ENCODE results near the gene MEG3.
A peak's percentile ranks its signal among the peaks of the same experiment; 100 is the strongest.

Gene MEG3

DNA sequence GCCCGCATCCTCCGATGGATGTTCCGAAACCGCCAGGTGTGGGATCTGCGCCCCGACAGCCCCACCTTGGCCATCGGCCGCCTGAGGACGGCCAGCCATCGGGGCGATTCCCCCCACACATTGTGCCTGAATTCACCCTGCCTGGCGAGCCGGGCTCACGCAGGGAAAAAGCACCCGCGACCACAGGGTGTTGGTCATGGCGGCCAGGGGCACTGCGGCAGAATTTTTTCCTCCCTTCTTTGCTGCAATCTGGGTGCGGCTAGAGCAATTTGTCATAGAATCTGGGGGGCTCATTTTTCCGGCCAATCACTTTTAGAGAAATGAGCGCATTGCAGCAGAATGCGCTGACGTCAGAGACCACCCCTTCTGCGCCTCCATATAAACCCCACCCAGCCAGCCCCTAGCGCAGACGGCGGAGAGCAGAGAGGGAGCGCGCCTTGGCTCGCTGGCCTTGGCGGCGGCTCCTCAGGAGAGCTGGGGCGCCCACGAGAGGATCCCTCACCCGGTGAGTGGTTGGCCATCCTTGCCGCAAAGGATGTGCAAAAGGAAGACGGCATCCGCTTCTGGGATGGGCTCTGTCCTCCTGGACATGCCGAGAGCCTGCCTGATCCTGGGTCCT lies at the start of gene MEG3:
Gene MEG3, plus strand, starts transcription at position 406 of the 619 bp plus-strand sequence.
- no peak for DNase-seq

DNA sequence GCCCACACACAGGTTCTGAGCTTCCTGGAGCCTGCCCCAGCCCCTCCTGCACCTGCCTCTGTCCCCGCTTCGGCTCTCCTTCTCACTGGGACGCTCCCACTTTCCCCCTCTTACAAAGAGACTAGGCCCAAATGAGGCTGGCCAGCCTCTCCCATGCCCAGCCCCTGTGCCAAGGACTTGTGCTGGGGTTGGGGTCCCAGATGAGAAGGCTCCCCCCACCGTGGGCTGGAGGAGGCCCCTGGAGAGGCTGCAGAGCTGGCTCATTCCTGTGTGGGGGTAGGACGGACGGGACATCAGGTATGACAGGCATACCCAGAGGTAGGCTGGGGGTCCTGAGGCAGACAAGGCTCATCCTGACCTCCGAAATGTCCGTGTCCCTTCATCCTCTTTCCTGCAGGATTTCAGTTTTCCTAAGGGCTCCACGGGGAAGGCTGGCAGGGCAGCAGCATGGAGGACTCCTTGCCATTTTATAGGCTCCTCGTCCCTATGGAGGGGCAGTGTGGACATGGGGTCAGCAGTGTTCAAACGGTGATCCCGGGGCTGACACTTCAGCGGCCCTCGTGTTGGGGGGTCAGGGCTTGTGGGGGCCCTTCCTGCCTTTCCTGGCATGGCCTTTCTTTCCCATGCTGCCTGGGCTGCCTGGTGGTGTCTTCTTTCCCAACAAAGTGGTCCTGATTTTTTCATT lies 49.1 kb upstream of the MEG3 start:
- DNase-seq, result peak; percentile 24

DNA sequence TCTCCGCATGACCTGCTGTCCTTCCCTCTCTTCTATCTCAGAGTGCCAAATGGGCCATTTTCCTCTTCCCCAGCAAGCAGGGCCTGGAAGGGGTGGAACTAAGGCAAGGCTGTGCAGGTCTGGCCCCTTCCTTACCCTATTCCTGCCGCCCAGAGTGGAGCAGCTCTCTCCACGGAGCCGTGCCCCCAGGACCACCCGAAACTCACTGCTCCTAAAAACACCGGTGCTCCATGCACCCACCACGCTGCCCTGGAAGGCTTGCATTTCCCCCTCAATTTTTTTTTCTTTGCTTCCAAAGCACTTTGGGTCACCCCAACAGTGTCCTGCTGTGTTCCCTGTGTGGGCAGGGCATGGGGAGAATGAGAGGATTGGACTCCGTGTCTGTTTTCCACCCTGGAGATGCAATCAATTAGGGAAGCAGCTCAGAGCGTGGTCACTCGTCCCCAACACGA lies 48.5 kb upstream of the MEG3 start:
- peak; percentile 22 for DNase-seq

DNA sequence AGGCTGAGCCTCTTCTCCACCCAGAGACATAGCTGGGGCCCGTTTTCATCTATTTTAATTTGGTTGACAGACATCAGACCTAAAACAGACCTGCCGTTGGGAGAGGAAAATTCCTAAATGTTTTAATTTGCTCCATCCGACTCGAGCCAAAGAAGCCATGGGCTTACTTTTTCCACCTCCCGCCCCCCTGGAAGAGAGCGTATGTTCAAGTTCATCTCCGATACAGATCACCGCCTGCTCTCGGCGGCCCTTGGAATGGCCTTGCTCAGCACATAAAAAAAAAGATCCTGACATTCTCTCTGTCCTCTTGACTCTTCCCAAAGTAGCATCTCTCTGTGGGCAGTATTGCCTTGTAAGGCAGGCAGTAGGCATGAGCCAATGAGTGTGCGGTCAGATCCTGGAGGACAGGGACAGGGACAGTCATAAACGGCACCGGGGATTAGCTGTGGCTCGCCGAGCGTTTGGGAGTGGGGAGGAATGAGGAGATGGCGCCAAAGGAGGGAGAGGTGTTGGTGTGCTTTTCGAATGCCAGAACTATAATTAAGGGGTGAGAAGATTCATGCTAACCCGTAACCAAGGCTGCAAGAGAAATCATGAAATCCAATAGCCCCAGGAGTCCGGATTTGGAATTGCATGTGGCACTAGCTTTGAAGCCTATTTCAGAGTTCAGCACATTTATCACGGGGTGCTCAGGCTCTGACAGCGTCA lies 47.9 kb upstream of the MEG3 start:
- DNase-seq, result peak; percentile 48

DNA sequence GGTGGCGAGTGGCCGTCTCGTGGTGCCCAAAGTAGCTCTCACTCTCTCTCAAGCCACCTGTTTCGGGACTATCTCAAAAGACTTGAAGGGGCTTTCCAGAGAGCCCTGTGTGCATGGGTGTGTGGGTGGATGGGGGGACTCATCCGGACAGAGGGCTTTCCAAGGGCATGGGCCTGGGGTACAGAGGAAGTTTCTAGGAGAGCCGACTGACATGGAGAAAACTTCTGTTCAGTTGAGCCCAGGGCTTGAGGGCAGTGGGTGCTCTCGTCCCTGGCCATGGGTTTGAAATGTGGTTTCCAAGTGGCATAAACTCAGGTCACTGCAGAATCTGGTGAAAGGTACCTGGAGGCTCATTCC lies 47.4 kb upstream of the MEG3 start:
- DNase-seq, result peak; percentile 33

DNA sequence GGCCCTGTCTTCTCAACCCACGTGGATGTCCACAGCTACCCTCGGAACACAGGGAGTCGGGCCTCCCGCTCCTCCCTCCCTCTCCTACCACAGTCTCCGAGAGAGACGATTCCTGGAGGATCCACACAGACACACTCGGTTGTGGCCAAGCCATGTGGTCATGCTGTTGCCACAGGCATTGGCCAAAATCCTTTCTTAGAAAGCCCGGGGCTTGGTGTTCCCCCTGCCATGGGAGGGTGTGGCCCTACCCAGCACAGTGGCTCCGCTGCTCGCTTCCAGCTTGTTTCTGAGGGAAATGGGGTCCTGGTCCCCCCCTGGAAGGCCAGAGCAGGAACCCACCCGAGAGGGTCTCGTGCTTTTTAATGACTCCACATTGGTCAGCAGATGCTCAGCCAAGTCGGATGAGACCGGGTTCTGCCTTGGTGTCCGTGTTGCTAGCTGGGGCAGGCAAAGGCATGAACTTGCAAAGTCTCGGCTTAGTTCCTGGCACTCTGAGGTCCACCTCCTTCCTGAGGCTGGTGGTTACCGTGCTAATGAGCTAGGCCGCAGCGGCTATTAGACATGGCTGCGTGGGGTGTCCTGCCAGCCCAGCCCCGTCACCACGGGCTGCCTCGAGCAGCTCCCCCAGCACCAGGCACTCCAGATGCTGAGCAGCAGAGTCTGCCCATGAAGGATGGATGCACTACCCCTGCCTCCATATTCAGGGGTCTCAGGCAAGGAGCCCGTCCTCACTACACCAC lies 46.8 kb upstream of the MEG3 start:
- peak; percentile 51 for DNase-seq

DNA sequence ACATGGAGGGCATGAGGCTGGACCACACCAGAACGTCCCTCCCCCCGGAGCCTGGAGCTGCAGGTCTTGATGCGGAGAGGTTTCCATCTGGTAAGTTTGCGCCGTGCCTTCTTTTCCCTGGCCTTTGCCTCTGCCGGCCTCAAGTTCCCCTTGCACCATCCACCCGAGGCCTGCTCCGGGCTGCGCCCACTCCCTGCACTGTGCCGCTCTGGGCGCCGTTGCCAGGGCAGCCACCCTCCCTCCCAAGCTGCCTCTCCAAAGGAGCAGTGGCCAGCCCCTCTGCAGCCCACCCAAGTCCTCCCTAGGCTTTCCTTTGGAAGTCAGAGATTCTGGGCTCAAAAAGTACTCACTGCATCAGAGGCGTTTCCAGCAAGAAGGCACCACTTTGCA lies 46.2 kb upstream of the MEG3 start:
- DNase-seq, result no peak

DNA sequence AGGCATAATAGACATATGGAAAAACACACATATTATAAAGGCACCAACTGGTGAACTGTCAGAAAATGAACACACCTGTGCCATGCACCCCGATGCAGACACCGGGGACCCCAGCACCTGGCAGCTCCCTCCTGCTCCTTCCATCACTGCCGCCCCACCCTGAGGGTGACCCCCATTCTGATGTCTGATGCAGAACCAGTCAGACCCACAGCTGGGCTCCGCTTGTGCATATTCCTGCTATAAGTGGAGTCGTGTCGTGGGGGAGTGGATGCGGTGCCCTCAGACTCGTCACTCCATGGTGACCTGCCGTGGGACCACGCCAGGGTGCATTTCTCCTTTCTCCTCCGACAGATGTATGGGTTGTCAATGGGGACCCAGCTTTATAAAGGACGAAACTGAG lies 45.7 kb upstream of the MEG3 start:
- peak; percentile 43 for DNase-seq

DNA sequence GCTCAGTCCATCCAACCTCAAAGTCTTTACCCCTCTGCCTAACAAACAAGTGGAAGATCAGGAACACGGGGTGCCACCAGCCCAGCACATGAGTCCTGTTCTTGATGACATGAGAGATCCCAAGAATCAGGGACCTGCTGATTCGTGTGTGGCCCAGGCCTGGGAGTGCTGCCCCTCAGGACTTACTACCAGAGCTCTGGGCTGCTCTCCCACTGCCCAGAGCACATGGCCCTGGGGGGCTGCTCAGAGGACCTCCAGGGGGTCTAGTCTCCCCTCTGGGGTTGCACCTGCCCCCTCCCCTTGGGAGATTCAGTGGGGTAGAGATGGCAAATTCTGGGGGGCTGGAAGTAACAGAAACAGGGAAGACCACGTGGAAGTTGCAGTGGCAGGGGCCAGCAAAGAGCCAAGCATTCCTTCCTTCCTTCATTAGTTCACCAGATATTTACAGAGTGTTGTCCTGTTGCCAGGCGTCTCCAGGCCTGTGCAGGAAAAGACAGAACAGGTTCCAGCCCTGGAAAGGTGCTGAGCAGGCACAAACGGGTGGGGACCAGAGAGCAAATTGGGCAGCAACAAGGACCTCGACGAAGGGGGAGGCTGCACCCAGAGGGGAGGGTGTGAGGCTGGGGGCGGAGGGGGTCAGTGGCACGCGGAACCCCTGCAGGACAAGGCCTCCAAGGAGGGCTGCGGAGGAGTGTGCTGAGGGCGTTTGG lies 45.1 kb upstream of the MEG3 start:
- DNase-seq, result peak; percentile 48

DNA sequence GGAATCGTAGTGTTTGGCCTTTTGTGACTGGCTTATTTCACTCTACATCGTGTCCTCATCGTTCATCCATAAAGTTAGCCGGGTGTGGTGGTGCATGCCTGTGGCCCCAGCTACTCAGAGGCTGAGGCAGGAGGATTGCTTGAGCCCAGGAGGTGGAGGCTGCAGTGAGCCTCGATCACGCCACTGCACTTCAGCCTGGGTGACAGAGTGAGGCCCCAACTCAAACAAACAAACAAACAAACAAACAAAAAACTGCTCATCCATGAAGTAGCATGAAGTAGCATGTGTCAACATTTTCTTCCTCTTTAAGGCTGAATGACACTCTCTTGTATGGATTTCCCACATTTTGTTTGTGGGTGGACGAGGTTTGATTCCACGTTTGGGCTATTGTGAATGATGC lies 44.0 kb upstream of the MEG3 start:
- no peak for DNase-seq

DNA sequence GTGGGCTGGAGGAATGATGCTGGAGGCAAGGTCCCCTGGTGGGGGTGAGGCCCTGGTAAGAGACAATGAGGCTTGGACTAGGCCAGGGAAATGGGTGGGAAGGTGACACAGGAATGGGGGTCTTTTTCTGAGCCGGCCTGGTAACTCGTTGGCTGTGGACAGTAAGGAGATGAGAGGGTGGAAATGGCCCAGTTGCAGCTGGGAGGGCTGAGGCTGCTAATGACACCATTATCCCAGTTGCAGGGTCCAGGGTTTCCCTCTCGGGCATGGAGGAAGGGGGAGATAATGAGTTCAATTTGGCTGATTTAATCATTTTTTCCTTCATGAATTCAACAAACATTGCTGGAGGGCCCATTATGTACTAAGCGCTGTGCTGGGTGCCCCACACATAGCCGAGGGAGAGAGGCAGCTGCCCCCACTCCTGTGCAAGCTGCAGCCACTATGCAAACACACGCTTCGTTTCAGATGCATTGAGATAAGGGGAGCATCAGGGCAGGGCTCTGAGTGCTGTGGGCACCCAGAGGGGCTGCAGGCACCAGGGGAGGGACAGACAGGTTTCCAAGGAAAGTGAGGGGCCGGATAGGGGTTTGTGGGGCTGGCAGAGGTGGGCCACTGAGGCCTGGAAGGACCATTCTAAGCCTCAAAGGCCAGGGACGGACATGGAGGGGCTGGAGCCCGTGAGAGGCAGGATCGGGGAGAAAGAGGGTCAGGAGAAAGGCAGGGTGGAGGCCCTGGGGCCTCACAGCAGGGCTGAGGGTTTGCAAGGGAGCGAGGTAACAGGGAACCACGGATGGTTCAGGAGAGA lies 43.2 kb upstream of the MEG3 start:
- peak; percentile 43 for DNase-seq

DNA sequence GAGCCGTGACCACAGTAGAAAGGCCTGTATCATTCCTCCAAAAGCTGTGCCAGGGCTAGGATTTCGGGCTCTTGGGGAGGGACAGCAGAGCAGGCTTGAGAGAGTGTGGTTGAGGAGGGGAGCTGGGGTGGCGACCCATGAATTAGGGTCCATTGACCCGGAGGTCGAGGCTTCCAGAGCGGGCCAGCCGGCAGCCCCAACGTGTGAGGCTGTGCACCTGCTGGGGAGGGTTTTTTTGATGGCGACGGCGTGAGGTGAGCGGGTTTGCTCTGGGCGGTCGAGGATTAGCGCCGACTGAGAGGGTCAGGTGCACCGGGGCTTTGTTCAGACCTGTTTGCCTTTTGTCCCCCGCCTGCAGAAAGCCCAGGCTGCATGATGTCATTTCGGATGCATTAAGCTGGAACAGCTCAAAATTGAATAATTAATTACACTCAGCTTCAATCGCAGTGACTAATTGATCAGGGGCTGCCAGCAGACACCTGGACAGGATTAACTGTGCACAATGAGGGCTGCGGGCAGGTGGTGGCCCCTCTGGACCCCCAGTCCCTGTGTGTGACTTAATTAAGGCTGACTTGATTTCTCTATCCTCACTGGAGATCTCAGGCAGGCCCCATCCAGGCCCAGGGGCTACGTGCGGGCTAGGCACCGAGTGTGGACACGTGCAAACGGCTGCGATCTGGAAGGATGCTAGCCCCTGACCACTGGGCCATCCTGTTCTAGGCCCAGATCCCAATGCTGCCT lies 42.1 kb upstream of the MEG3 start:
- DNase-seq, result peak; percentile 45

DNA sequence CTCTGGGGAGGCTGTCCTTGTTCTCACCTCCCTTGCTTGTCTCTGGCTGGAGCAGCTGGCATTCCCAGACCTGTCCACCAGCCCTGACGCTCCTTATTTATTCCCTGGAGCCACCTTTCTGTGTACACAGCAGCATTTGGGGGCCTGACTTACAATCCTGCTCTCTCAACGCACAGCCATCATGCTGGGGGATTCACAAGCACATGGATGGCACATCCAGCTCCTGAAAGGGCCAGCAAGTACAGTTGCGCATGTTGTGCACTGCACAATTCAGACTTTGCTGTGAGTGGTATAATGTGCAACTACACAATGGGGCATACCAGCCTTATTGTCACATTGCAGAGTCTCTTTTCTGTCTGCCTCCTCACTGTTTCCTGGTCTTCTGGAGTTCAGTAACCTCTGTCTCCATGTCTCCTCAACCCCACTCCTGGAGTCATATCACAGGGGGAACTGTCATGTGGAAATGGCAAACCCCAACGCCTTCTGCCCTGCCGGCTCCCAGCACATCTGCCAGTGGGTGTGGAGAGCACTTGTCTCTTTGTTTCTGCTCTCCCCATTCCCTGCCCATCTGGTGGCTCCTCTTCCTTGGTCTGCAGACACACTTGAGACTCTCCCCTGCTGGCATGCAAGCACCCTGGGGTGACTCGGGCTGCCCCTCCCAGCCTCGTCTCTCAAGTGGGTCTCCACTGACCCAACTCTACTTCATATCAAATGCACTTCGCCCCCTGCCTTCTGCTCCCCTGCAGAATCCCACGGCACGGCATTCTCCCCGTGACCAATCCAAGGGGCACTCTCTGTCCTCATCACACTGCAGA lies 41.2 kb upstream of the MEG3 start:
- DNase-seq, result peak; percentile 32

DNA sequence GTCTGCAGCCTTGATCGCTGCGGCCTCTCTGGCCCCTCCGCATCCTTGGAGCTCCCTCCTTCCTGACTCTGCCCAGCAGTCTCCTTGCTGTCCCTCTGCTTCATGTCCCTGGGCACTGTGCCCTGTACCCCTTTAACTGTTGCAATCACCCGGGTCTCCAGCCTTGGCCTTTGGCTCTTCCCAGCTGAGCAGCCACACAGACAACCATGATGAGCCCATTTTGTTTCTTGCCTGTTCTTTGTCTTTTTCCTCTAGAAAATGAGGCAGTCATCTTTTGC lies 40.6 kb upstream of the MEG3 start:
- DNase-seq, result no peak

DNA sequence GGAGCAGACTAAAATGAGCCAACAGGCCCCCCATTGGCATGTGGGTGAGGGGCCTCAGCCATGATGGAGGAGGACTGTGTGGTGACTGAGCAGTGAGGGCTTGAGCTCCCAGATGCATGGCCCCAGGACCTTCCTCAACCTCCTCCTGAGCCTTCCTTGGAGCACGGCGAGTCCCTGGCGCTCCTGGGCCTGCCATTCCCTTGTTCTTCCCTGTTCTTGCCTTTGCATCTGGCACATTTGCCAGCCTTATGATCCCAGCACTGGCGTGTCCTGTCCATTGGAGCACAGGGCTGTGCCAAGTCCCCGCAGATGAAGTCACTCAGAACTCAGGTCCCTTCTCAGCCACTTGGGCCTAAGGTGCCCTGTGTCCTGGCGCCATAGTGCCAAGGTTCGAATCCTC lies 40.3 kb upstream of the MEG3 start:
- no peak for DNase-seq

DNA sequence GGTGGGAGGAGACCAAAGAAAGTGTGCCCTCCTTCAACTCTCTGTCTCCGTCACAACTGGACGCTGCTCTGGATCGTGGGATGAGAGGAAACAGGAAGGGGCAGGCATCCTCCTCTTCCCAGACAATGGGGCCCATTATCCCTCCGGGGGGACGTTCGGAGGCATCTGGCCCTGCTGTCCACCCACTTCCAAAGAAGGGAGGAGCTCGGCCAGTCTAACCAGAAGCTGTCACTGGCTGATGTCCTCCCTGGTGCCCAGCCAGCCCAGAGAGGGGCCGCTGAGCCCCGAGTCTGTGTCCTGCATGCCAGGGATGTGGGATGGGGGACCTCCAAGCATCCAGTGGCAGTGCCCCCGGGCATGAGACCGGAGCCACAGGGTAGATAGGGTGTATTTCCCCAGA lies 39.8 kb upstream of the MEG3 start:
- DNase-seq, result no peak

DNA sequence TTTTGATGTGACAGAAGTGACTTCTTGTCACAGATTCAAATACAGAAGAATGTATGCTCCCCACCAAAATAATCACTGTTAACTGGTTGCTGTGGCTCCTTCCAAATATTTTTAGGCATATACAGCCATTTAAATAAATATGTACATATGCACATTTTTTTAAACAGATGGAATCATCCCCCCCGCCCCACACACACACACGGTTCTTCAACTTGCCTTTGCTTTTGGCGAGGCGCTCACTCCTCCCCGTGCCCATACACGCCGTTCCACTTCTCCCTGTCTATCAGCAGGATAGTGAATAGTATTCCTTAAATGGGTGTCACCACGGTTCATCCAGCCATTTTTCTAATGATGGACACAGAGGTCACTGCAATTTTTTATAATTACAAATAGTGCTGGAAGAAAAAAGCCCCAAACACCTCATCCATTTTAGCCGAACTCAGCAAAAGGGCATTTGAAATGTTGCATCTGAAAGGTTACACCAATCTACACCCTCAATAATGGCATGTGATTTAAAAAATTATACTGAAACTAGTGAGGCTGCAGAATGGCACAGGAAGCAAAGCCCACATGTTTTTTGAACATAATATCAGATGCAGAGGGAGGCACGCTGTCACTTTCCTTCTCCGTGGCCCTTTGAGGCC lies 39.2 kb upstream of the MEG3 start:
- no peak for DNase-seq

DNA sequence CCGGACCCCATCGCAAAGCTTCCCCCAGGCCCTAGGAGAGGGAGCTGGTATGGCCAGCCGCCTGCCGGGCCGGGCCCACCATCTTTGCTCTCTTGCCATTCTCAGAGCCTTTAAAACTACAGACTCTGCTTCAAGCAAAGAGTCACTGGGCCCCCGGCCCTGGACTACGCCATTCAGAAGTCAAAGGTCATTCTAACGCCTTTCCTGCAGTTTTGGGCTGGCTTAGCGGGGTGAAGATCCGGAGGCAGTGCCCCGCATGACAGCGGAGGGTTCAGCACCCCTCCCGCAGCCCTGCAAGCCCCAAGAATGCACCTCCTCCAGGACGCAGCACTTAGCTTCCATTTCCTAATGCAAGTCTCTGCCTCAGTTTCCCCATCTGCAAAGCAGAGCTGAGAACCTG lies 38.3 kb upstream of the MEG3 start:
- no peak for DNase-seq

DNA sequence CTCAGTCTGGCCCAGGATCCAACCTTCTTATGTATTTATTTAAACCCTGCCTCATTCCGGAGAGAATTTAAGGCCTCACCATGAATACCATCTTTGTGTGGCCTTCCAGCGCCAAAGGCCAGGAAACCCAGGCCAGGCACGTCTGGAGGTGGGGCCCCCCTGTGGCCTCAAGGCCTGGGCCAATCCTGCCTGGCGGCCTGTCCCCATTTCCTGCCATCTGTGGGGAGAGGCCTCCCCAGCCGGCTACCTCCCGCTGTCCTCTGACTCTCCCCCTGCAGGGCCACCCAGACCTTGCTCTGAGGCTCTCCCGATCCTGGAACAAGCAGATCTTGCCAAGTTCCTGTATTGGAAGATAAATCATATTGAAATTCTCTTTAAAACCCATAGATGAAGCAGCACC lies 37.4 kb upstream of the MEG3 start:
- no peak for DNase-seq

DNA sequence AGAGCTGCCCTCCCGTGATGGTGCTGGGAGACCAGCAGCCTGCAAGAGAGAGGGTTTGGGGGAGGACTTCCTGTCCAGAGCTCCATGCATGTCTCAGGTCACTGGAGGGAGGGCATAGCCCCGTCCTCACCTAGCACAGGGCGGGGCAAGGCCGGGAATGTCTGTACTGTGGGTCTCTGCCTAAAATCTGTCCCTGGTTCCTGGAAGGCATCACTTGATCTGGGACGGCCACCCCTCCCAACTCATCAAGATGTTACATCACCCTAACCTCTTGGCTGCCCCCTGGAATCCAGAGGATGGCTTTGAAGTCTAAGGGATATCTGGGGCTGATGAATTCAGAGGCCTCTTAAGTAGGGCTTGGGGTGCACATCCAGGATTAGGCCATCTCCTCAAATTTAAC lies 37.0 kb upstream of the MEG3 start:
- DNase-seq, result no peak
